Measurements from ENCODE around the gene CARD14. TPM values are rescaled to one million over a fixed set of nuclear protein-coding genes. Genes with fewer than 3 reads are reported as not detected.

CARD14 gene
- total and polyA plus RNA-seq, 12 donors, result 0.11 to 0.33 (median 0.14) TPM; not detected in 6

DNA sequence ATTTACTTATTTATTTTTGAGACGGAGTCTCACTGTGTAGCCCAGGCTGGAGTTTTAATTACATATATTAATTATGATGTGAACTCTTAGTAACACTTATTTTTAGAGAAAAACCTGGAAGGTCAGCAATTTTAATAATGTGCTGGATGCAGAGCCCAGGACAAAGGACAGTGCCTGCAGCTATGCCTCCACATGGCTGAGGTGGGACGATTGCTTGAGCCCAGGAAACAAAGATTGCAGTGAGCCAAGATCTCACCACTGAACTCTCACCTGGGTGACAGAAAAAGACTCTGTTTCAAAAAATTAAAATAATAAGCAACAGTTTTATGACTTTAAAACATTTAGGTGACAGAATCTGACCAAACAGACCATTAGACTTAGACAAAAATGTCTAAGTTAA lies 11.0 kb upstream of the CARD14 start:
- Histone ChIP-seq H3K36me3 (no peaks in the 10 kb centered on the region), H3K27ac (no peak overlapping the region), H3K4me1 (no peaks in the 10 kb centered on the region), H3K4me3 (no peak overlapping the region), H3K27me3 (peaks cover 0 to 7% (median 0%) of the 10 kb centered on the region in 7 donors), H3K9me3 (peaks cover 0 to 21% (median 0%) of the 10 kb centered on the region in 11 donors)
- DNase-seq (no peak), ATAC-seq (no peak)
- 70 to 75% methylated on average over 2 of the region's 2 CpGs for WGBS, 2 donors
- intact Hi-C loops (cut with DNase I), result no loop called here
- TF ChIP-seq, protein P1, sequence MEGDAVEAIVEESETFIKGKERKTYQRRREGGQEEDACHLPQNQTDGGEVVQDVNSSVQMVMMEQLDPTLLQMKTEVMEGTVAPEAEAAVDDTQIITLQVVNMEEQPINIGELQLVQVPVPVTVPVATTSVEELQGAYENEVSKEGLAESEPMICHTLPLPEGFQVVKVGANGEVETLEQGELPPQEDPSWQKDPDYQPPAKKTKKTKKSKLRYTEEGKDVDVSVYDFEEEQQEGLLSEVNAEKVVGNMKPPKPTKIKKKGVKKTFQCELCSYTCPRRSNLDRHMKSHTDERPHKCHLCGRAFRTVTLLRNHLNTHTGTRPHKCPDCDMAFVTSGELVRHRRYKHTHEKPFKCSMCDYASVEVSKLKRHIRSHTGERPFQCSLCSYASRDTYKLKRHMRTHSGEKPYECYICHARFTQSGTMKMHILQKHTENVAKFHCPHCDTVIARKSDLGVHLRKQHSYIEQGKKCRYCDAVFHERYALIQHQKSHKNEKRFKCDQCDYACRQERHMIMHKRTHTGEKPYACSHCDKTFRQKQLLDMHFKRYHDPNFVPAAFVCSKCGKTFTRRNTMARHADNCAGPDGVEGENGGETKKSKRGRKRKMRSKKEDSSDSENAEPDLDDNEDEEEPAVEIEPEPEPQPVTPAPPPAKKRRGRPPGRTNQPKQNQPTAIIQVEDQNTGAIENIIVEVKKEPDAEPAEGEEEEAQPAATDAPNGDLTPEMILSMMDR (IDR thresholded peaks at IDR 0.05), result no peak

DNA sequence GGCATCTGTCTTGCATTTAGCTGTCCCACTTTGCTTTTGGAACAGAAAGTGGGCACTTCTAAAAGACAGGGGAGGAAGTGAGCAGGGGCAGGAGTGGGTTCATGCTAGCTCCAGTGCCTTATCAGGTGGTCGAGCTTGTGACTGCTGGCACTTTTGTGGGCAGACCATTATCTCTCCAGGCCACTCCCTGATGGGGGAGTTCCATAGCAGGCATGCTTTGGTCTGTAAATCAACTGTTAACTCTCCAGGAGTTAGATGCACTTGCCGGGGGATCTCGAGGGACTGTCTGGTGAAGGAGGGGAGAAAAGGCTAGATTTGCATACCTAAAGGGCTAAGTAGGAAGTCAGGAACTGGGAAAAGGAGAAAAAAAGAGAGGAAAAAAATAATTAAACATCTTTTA lies 9.3 kb upstream of the CARD14 start:
- H3K36me3 ChIP-seq, result no peaks in the 10 kb centered on the region
- H3K4me3 ChIP-seq, result no peak overlapping the region
- DNase-seq (no peak), ATAC-seq (no peak)
- H3K27ac ChIP-seq, result no peak overlapping the region
- intact Hi-C loops (cut with DNase I), result no loop called here
- TF ChIP-seq, protein P1 (IDR thresholded peaks at IDR 0.05), result no peak
- H3K27me3 ChIP-seq, result peaks cover 0 to 7% (median 0%) of the 10 kb centered on the region in 7 donors
- 16 to 22% methylated on average over 3 of the region's 3 CpGs for WGBS, 2 donors
- H3K4me1 ChIP-seq, result no peaks in the 10 kb centered on the region
- H3K9me3 ChIP-seq, result peaks cover 0 to 13% (median 0%) of the 10 kb centered on the region in 11 donors

DNA sequence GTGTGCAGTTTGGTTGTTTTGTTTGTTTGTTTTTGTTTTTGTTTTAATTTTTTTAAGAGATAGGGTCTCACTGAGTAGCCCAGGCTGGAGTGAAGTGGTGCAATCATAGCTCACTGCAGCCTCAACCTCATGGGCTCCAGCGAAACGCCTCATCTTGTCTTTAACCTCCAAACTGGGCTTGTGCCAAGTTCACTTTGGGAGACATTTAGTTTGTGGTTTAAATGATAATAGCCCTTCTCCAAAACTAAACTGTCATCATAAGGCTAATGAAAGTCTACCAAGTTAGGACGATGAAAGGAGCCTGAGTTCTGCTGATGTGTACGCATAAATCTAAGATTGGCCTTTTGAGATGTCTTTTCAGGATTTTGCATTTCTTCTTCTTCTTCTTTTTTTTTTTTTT lies 6.5 kb upstream of the CARD14 start:
- DNase-seq, result no peak
- Histone ChIP-seq H3K27ac (no peak overlapping the region), H3K4me1 (no peaks in the 10 kb centered on the region), H3K9me3 (no peaks in the 10 kb centered on the region), H3K27me3 (peaks cover 0 to 12% (median 0%) of the 10 kb centered on the region in 7 donors), H3K36me3 (no peaks in the 10 kb centered on the region), H3K4me3 (no peak overlapping the region)
- intact Hi-C loops (cut with DNase I), result no loop called here
- TF ChIP-seq, protein P1 (IDR thresholded peaks at IDR 0.05), result no peak
- 83% methylated on average over 4 of the region's 4 CpGs for WGBS, 2 donors
- ATAC-seq, result no peak

DNA sequence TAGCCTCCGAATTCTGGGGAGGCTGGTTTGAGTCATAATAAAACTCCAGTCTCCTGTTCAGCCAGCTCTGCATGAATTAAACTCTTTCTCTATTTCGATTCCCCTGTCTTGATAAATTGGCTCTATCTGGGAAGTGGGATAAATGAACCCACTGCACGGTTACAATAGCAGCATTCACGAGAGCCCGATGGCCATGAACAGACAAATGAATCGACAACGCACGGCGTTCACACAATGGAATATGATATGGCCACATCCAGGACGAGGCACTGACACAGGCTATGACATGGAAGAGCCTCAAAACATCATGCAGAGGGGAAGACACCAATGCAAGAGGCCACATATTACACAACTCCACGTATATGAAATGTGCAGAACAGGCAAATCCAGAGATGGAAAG lies 5.6 kb upstream of the CARD14 start:
- intact Hi-C loops (cut with DNase I), result no loop called here
- ATAC-seq, result no peak
- Histone ChIP-seq H3K4me3 (no peak overlapping the region), H3K4me1 (no peaks in the 10 kb centered on the region), H3K27ac (no peak overlapping the region), H3K36me3 (no peaks in the 10 kb centered on the region), H3K9me3 (no peaks in the 10 kb centered on the region), H3K27me3 (peaks cover 0 to 12% (median 0%) of the 10 kb centered on the region in 7 donors)
- TF ChIP-seq, protein P1 (IDR thresholded peaks at IDR 0.05), result no peak
- WGBS, 2 donors, result 80 to 86% methylated on average over 11 of the region's 11 CpGs
- no peak for DNase-seq

Measured in heart right ventricle (tissue), 16 donors.